T1000 (cell line): ENCODE results near the gene LSS.
"Not testable (repeated sequence)": the region's sequence is repeated elsewhere in the genome, so short reads cannot be mapped to it uniquely, and the experiment has no call there.

ENCODE experiments used
- DNase-seq: peaks from one replicate; lab custom pipeline; 2025; ENCODE audit warnings: mixed read lengths; lab: John Stamatoyannopoulos, UW

LSS gene

GRCh38 chr21:46205166-46205565 lies 23.4 kb downstream of the LSS start:
- DNase-seq = no peak

- DNase-seq = no peak
Observed at GRCh38 chr21:46203203-46203600, 25.4 kb downstream of the LSS start.

- no peak for DNase-seq
Observed at GRCh38 chr21:46202592-46203202, 25.9 kb downstream of the LSS start.

GRCh38 chr21:46200877-46201803 lies 27.4 kb downstream of the LSS start:
- DNase-seq = not testable (repeated sequence)

GRCh38 chr21:46199436-46200373 lies 28.9 kb downstream of the LSS start:
- no peak for DNase-seq

- DNase-seq = no peak
Observed at GRCh38 chr21:46196733-46197132, 31.8 kb downstream of the LSS start.

- no peak for DNase-seq
Observed at GRCh38 chr21:46195595-46196195, 32.9 kb downstream of the LSS start.

- DNase-seq = no peak
Observed at GRCh38 chr21:46194374-46195334, 33.9 kb downstream of the LSS start.

GRCh38 chr21:46193829-46194373 lies 34.7 kb downstream of the LSS start:
- DNase-seq = no peak

GRCh38 chr21:46191686-46192575 lies 36.6 kb downstream of the LSS start:
- no peak for DNase-seq

- DNase-seq = no peak
Observed at GRCh38 chr21:46191257-46191685, 37.3 kb downstream of the LSS start.

GRCh38 chr21:46190491-46191131 lies 38.0 kb downstream of the LSS start:
- no peak for DNase-seq

- DNase-seq = no peak
Observed at GRCh38 chr21:46189959-46190490, 38.5 kb downstream of the LSS start.

- DNase-seq = no peak
Observed at GRCh38 chr21:46189213-46189958, 39.2 kb downstream of the LSS start.

- no peak for DNase-seq
Observed at GRCh38 chr21:46188226-46189212, 40.1 kb downstream of the LSS start.

GRCh38 chr21:46187814-46188213 lies 40.8 kb downstream of the LSS start:
- no peak for DNase-seq
